SK-N-MC (cell line): ENCODE data around the gene C22orf15.

ENCODE experiments used
- EZH2 ChIP-seq: fragments of 200-600 bp; sonication (generic); IDR thresholded peaks from one replicate; pipeline ENCODE4 v1.6.1; 2017; ENCODE audit warnings: antibody characterized with exemption
- FOXP2 ChIP-seq: optimal IDR thresholded peaks from 2 replicates; pipeline ENCODE3; 2011; ENCODE audit warnings: mild to moderate bottlenecking, moderate library complexity; ENCODE audit not compliant: insufficient read depth; ENCODE audit errors: extremely low read length, control extremely low read depth
- POLR2AphosphoS5 ChIP-seq: IDR thresholded peaks from 2 replicates; pipeline ENCODE4 v1.6.1; 2012; ENCODE audit warnings: mild to moderate bottlenecking, low read depth, low read length, borderline replicate concordance

DNA sequence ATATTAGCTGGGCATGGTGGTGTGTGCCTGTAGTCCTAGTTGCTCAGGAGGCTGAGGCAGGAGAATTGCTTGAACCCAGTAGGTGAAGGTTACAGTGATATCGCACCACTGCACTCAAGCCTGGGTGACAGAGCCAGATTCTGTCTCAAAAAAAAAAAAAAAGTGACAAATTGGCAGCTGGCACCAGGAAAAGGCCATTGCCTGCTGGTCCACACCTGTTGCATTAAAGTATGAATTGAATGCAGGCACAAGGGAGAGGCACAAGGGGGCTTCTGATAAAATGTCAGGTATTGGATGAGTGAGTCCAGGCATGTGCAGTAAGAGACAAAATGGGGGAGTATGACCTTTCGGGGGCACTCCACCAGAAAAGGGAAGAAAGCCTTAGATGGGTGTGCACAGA lies 40.1 kb upstream of the C22orf15 start:
- no peak for TF ChIP-seq EZH2
- TF ChIP-seq POLR2AphosphoS5, result no peak
- TF ChIP-seq FOXP2, result no peak
